ENCODE measurements around the gene ZDHHC14.

- TF ChIP-seq CTCF (IDR thresholded peaks at IDR 0.05) (no peak), POLR2A (IDR thresholded peaks at IDR 0.05) (no peak)
These were observed 223.8 kb downstream of the ZDHHC14 start for GRCh38 chr6:157604816-157605215.

Measured in Peyer's patch (tissue), 4 donors.